ENCODE data around the gene CLDN4.

CLDN4 gene

DNA sequence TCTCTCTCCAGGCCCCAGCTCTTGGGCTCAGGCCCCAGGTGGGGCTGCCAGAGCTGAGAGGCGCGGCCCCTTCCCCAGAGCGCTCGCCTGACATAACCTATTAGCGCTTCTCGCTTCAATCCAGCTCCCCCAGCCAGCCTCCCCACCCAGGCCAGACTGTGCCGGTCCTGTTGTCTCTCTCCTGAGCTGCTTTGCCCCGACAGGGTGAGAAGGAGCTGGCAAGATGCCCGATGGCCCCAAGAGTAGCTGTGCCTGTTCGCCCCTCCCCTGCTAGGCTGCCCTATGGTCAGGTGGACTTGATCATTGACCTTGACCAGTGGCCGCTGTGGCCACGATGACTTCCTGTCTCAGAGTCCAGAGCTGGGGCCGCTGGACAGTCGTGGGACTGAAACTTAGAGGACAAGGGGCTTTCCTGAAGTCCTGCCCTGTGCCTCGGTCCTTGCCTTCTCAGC lies 39.3 kb downstream of the CLDN4 start:
- TF ChIP-seq, protein P1, sequence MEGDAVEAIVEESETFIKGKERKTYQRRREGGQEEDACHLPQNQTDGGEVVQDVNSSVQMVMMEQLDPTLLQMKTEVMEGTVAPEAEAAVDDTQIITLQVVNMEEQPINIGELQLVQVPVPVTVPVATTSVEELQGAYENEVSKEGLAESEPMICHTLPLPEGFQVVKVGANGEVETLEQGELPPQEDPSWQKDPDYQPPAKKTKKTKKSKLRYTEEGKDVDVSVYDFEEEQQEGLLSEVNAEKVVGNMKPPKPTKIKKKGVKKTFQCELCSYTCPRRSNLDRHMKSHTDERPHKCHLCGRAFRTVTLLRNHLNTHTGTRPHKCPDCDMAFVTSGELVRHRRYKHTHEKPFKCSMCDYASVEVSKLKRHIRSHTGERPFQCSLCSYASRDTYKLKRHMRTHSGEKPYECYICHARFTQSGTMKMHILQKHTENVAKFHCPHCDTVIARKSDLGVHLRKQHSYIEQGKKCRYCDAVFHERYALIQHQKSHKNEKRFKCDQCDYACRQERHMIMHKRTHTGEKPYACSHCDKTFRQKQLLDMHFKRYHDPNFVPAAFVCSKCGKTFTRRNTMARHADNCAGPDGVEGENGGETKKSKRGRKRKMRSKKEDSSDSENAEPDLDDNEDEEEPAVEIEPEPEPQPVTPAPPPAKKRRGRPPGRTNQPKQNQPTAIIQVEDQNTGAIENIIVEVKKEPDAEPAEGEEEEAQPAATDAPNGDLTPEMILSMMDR (IDR thresholded peaks at IDR 0.05) = no peak
- no peak for DNase-seq (ENCODE audit: low spot score)
- no peak overlapping the region for H3K4me3 ChIP-seq
- peak overlapping the region; percentile 82 to 95 for H3K27ac ChIP-seq

DNA sequence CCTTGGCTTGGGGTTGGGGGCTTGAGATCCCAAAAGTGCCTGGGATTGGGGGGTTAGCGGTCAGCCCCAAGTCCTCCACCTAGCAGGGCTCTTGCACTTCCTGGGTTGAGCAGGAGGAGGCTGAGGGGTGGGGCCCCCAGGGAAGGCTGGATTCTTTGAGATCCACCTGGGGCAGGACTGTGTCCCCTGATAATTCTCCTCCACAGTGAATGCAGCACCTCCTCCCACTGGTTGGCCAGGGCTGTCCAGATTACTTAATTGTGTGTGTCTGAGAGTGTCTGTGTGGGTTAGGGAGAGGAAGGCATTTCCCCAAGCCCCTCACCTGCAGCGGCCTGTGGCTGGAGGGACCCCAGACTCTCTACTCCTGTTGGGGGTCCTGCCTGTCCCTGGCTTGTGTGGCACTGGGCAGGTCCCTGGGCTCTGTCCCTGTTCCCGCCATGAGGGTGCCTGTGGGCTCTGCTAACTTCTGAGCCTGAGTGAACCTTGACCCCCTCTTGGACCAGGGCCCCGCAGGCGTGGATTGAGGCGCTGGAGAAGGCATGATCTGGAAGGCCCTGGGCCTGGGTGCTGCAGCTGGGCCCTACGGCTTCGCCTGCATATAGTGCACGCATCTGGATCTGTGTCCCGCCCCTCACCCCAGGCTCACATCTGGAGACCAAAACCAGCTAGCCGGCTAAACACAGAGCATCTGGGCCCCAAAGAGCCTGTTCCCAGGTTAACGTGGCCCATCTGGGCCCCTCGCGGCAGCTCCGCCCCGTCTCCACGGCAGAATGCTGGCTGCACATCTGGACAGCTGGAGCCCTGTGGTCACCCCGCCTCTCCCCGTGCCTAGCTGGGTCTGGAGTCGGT lies 40.6 kb downstream of the CLDN4 start:
- peak overlapping the region; percentile 82 to 95 for H3K27ac ChIP-seq
- no peak for DNase-seq (ENCODE audit: low spot score)
- TF ChIP-seq, protein P1 (IDR thresholded peaks at IDR 0.05) = no peak
- H3K4me3 ChIP-seq = no peak overlapping the region

DNA sequence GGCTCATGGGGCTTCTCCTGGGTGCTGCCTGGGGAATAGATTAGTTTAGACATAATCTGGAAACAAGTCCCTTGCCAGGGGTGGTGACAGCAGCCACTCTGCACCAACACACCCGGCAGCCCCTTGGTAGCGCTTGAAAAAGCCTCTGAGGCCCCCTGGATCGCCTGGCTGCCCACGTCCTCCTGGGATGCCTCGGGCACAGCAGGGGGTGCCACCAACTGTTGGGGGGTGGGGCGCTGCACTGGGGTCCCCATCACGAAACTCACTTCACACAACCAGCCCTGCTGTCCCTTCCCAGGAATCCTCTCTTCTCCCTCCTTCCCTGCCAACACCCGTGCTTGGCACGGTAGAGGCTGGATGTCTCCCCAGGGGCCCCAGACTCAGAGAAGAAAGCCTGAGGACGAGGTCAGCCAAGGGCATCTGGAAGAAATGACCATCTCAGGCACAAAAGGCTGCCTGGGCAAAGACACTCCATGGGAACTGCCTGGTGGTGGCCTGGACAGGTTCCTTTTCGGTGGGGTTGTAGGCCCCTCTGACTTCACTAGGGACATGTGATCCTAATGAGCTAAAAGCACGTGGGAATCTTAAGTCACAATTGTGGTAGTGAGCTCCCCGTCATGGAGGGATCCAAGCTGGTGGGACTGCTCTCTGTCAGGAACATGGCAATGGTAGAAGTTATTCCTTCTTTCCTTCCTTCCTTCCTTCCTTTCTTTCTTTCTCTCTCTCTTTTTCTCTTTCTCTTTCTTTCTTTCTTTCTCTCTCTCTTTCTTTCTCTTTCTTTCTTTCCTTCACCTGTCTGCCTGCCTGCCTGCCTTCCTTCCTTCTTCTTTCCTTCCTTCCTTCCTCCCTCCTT lies 41.5 kb downstream of the CLDN4 start:
- Histone ChIP-seq H3K27ac (peak overlapping the region; percentile 82 to 95), H3K4me3 (no peak overlapping the region)
- DNase-seq (ENCODE audit: low spot score) = no peak
- TF ChIP-seq, protein P1 (IDR thresholded peaks at IDR 0.05) = no peak

DNA sequence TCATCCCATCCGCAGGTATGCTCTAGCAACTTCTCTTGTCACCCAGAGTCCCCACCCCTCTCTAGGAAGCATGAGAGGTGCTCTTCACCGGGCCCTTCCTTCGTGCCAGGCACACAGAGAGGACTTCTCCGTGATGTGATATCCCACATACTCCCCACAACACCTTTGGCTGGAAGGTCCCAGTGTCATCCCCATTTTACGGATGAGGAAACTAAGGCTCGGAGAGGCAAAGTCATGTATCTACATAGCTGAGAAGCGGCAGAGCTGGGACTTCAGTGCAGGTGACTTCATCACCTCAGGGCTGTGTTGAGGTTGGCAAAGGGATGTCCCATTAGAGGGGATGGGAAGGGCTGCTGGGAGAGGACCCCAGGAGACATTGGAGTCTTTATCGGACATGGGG lies 45.6 kb downstream of the CLDN4 start:
- H3K4me3 ChIP-seq = no peak overlapping the region
- no peak overlapping the region for H3K27ac ChIP-seq
- DNase-seq (ENCODE audit: low spot score) = no peak
- TF ChIP-seq, protein P1 (IDR thresholded peaks at IDR 0.05) = no peak

DNA sequence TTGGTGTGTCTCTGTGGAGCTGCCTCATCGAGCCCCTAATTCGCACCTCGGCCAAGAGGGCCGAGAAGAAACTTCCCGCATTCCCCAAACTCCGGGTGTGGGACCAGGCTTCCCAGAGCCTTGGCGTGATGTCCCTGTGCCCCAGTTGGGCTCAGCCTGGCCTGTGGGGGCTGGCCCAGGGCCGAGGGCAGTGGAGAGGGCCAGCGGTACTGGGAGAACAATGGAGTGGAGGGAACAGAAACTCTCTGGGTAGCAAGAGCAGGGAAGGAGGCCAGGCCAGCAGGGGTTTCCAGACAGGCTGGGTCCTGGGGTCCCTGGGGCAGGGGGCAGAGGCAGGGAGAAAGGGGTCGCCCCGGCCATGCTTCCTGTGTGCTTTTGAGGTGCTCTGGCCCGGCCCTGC lies 46.2 kb downstream of the CLDN4 start:
- no peak overlapping the region for H3K4me3 ChIP-seq
- no peak for DNase-seq (ENCODE audit: low spot score)
- H3K27ac ChIP-seq = peak overlapping the region in 1 of 2 donors; percentile 28
- TF ChIP-seq, protein P1 (IDR thresholded peaks at IDR 0.05) = no peak

DNA sequence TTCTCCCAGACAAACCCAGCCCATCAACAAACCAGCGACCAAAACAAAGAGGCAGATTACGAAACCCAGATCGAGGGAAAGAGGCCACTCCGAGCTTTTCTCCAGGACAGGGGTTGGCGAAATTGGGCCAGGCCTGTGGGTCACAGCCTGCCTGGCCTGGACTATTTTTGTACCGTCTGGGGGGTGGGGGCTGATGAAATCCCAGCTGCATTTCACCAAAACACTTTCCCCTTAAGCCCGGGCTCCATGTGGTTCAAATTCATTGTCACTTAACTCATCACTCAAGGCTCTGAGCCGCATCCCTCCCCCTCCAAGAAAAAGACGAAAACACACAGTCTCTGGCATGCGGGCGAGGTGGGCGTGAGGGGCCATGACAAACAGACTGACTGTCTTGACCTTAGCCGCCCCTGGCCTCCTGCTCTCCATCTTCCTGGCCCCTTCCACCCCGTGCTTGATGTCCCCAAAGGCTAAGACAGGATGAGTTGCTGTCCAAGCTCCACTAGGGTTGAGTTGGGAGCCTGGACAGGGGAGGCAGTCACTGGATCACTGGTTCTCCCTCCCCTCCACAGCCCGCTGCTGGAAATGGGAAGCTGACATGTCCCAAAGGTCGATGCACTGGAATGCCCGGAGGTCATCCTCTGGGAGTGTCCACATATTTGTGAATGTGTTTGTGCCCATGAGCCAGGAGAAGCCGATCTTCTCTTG lies 49.3 kb downstream of the CLDN4 start:
- H3K4me3 ChIP-seq = peak overlapping the region; percentile 45
- H3K27ac ChIP-seq = peak overlapping the region; percentile 73 to 94
- TF ChIP-seq, protein P1 (IDR thresholded peaks at IDR 0.05) = no peak
- DNase-seq (ENCODE audit: low spot score) = peak; percentile 90

Measured in coronary artery (tissue), 2 donors.